Motor neuron (in vitro differentiated cells): ENCODE measurements around the gene TFPT. TPM values are rescaled to one million over a fixed set of nuclear protein-coding genes. Genes with fewer than 3 reads are reported as not detected.

Source experiments
- ATAC-seq, 8 experiments: fragments of 200-7000 bp; cut with Tn5 transposase; replicated peaks in 6 of 8; 2 replicates each; pipeline ENCODE4 v1.8.0; 2021; ENCODE audit warnings: mild to moderate bottlenecking in 8 of 8, moderate library complexity in 8 of 8
- H3K27ac ChIP-seq, 2 donors: fragments of 250-450 bp; sonication (Bioruptor Pico); 2 replicates each; pipeline ENCODE4 v1.9.0; 2021; ENCODE audit warnings: antibody characterized with exemption in 2 of 2, mild to moderate bottlenecking in 2 of 2, moderate library complexity in 1 of 2
- H3K4me1 ChIP-seq, 2 donors: fragments of 250-450 bp; sonication (Bioruptor Pico); replicated peaks in 1 of 2; 2 replicates each; pipeline ENCODE4 v1.6.1; 2021; ENCODE audit warnings: antibody characterized with exemption in 2 of 2, mild to moderate bottlenecking in 2 of 2, moderate library complexity in 1 of 2
- H3K4me3 ChIP-seq, 5 donors: fragments of 250-450 bp; sonication (Bioruptor Pico); 2 replicates each; pipeline ENCODE4 v1.9.0; 2021; ENCODE audit warnings: antibody characterized with exemption in 5 of 5, mild to moderate bottlenecking in 5 of 5, moderate library complexity in 4 of 5
- WGBS, 10 experiments: fragments of 450-650 bp; shearing (Covaris generic); methylation state at CpG; one replicate each; pipeline ENCODE4 v1.0.0; 2022; 5-methylcytosine and 5-hydroxymethylcytosine counted together
- in situ Hi-C, 9 experiments: fragments of 400-800 bp; cut with MboI; loops; one replicate each; pipeline ENCODE4 v1.15.0; 2021; ENCODE audit warnings: low sequenced_read_pairs in 9 of 9, low pct_unique_long_range_greater_than_20kb in 2 of 9; ENCODE audit not compliant: unreplicated experiment in 9 of 9
- total RNA-seq, 8 experiments: library from RNA; unstranded; fragments of 300-600 nt; gene quantifications; 2 replicates each; pipeline versions ENCODE4 v1.2.3 to v1.2.4, GENCODE V29; 2022

The TFPT gene
- total RNA-seq, 8 experiments from 2014 or later: 14.9 to 34.7 (median 20.8) TPM

GRCh38 chr19:54156490-54156889 is 41.0 kb upstream of the TFPT start:
- H3K27ac ChIP-seq: no peak overlapping the region
- in situ Hi-C loops: no loop called here
- WGBS, 10 experiments: 17 to 100% (median 100%) methylated on average over 1 to 4 of the region's 11 CpGs; no CpG with 5 or more reads in 5 of the 10 experiments

GRCh38 chr19:54155694-54156093 is 40.2 kb upstream of the TFPT start:
- WGBS, 10 experiments: 80 to 100% (median 100%) methylated on average over 1 to 3 of the region's 19 CpGs; no CpG with 5 or more reads in 7 of the 10 experiments
- in situ Hi-C loops: no loop called here
- no peak overlapping the region for H3K27ac ChIP-seq
- no peak overlapping the region for H3K4me3 ChIP-seq
- H3K4me1 ChIP-seq: peaks cover 6% of the 10 kb centered on the region in 2 donors
- no peak for ATAC-seq

More at GRCh38 chr19:54156490-54156889, 41.0 kb upstream of the TFPT start:
- Histone ChIP-seq H3K4me1 (peaks cover 8 to 10% of the 10 kb centered on the region in 2 donors), H3K4me3 (no peak overlapping the region)
- ATAC-seq: no peak

- in situ Hi-C loops: no loop called here
- 45 to 100% (median 84%) methylated on average over 1 to 4 of the region's 18 CpGs; no CpG with 5 or more reads in 2 of the 10 experiments for WGBS, 10 experiments
- no peak for ATAC-seq
- Histone ChIP-seq H3K4me1 (peaks cover 4 to 6% of the 10 kb centered on the region in 2 donors), H3K4me3 (no peak overlapping the region), H3K27ac (no peak overlapping the region)
Observed at GRCh38 chr19:54154603-54155345, 39.3 kb upstream of the TFPT start.

- H3K4me1 ChIP-seq: peaks cover 4 to 6% of the 10 kb centered on the region in 2 donors
- in situ Hi-C loops: no loop called here
- no peak overlapping the region for H3K27ac ChIP-seq
- ATAC-seq: peak in 4 of 8 experiments; percentile 10 to 27 (median 10)
- 82 to 100% (median 98%) methylated on average over 1 to 4 of the region's 10 CpGs; no CpG with 5 or more reads in 6 of the 10 experiments for WGBS, 10 experiments
- H3K4me3 ChIP-seq: no peak overlapping the region
Observed at GRCh38 chr19:54153731-54154326, 38.4 kb upstream of the TFPT start.

GRCh38 chr19:54152878-54153524 is 37.5 kb upstream of the TFPT start:
- Histone ChIP-seq H3K4me3 (no peak overlapping the region), H3K27ac (no peak overlapping the region), H3K4me1 (no peaks in the 10 kb centered on the region)
- WGBS, 10 experiments: no CpG with 5 or more reads among the region's 25 CpGs
- in situ Hi-C loops: no loop called here
- peak in 3 of 8 experiments; percentile 12 to 25 (median 23) for ATAC-seq

GRCh38 chr19:54152267-54152666 is 36.8 kb upstream of the TFPT start:
- no peaks in the 10 kb centered on the region for H3K4me1 ChIP-seq
- peak in 3 of 8 experiments; percentile 4 to 5 (median 4) for ATAC-seq
- no peak overlapping the region for H3K4me3 ChIP-seq
- 100% methylated on average over 1 of the region's 12 CpGs; no CpG with 5 or more reads in 9 of the 10 experiments for WGBS, 10 experiments
- H3K27ac ChIP-seq: no peak overlapping the region
- in situ Hi-C loops: no loop called here

- WGBS, 10 experiments: 75 to 100% (median 91%) methylated on average over 1 to 15 of the region's 23 CpGs
- ATAC-seq: no peak
- Histone ChIP-seq H3K4me1 (no peaks in the 10 kb centered on the region), H3K4me3 (no peak overlapping the region), H3K27ac (no peak overlapping the region)
- in situ Hi-C loops: no loop called here
Observed at GRCh38 chr19:54151362-54152035, 36.0 kb upstream of the TFPT start.

- Histone ChIP-seq H3K27ac (no peak overlapping the region), H3K4me1 (no peaks in the 10 kb centered on the region), H3K4me3 (no peak overlapping the region)
- 33 to 100% (median 91%) methylated on average over 1 to 6 of the region's 12 CpGs; no CpG with 5 or more reads in 4 of the 10 experiments for WGBS, 10 experiments
- in situ Hi-C loops: no loop called here
- ATAC-seq: no peak
Observed at GRCh38 chr19:54149021-54149812, 33.8 kb upstream of the TFPT start.

GRCh38 chr19:54148158-54148557 is 32.7 kb upstream of the TFPT start:
- peak in 2 of 8 experiments; percentile 12 to 21 for ATAC-seq
- in situ Hi-C loops: no loop called here
- Histone ChIP-seq H3K27ac (no peak overlapping the region), H3K4me3 (no peak overlapping the region), H3K4me1 (no peaks in the 10 kb centered on the region)
- WGBS, 10 experiments: no CpG with 5 or more reads among the region's 19 CpGs

GRCh38 chr19:54147676-54148075 is 32.2 kb upstream of the TFPT start:
- 83 to 100% (median 100%) methylated on average over 1 to 3 of the region's 3 CpGs; no CpG with 5 or more reads in 7 of the 10 experiments for WGBS, 10 experiments
- Histone ChIP-seq H3K4me1 (no peaks in the 10 kb centered on the region), H3K4me3 (no peak overlapping the region), H3K27ac (no peak overlapping the region)
- in situ Hi-C loops: no loop called here
- no peak for ATAC-seq

- Histone ChIP-seq H3K27ac (no peak overlapping the region), H3K4me1 (no peaks in the 10 kb centered on the region), H3K4me3 (no peak overlapping the region)
- in situ Hi-C loops: no loop called here
- 89 to 100% (median 95%) methylated on average over 1 to 14 of the region's 28 CpGs; no CpG with 5 or more reads in 4 of the 10 experiments for WGBS, 10 experiments
- no peak for ATAC-seq
Observed at GRCh38 chr19:54145541-54146158, 30.2 kb upstream of the TFPT start.
